ENCODE data around the gene ARHGAP44.
A peak's percentile ranks its signal among the peaks of the same experiment; 100 is the strongest.

Gene ARHGAP44

DNA sequence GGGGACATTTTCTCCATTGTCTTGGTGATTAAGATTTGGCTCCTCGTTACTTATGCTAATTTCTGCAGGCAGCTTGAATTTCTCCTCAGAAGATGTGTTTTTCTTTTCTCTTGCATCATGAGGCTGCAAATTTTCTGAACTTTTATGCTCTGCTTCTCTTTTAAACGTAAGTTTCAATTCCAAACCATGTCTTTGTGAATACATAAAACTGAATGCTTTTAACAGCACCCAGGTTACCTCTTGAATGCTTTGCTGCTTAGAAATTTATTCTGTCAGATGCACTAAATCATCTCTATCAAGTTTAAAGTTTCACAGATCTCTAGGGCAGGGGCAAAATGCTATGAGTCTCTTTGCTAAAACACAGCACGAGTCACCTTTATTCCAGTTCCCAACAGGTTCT lies 19.4 kb downstream of the ARHGAP44 start:
- TF ChIP-seq, protein P1, sequence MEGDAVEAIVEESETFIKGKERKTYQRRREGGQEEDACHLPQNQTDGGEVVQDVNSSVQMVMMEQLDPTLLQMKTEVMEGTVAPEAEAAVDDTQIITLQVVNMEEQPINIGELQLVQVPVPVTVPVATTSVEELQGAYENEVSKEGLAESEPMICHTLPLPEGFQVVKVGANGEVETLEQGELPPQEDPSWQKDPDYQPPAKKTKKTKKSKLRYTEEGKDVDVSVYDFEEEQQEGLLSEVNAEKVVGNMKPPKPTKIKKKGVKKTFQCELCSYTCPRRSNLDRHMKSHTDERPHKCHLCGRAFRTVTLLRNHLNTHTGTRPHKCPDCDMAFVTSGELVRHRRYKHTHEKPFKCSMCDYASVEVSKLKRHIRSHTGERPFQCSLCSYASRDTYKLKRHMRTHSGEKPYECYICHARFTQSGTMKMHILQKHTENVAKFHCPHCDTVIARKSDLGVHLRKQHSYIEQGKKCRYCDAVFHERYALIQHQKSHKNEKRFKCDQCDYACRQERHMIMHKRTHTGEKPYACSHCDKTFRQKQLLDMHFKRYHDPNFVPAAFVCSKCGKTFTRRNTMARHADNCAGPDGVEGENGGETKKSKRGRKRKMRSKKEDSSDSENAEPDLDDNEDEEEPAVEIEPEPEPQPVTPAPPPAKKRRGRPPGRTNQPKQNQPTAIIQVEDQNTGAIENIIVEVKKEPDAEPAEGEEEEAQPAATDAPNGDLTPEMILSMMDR (IDR thresholded peaks at IDR 0.05; ENCODE audit: unreplicated experiment in 3 of 3) = no peak
- H3K4me3 Mint-ChIP-seq = no peak overlapping the region
- H3K27ac Mint-ChIP-seq = no peak overlapping the region
- peaks cover 6% of the 10 kb centered on the region for H3K4me1 Mint-ChIP-seq
- no peaks in the 10 kb centered on the region for H3K27me3 Mint-ChIP-seq (ENCODE audit: low read depth)
- H3K9me3 Mint-ChIP-seq = peaks cover 23% of the 10 kb centered on the region
- H3K36me3 Mint-ChIP-seq (ENCODE audit: low read depth) = peaks cover 5% of the 10 kb centered on the region

DNA sequence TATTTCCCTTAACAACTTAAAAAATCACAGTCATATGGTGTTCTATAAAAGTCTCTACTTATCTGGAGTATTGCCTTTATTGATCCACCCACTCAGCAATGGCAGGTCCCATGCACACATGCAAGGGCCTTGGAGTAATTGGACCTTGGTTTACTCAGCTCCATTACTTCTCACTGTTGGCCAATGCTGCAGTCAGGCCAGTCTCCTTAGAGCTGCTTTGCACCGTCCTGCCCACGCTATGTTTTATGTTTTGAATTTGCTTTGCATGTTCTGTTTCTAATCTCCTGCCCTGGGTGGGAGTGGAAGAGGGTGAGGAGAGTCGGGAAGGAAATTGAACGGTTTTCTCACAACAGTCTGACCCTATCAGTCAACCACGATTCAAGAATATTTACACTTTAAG lies 23.6 kb downstream of the ARHGAP44 start:
- H3K4me3 Mint-ChIP-seq = peak overlapping the region in 1 of 3 experiments; percentile 0
- peaks cover 6% of the 10 kb centered on the region for H3K4me1 Mint-ChIP-seq
- no peaks in the 10 kb centered on the region for H3K27me3 Mint-ChIP-seq (ENCODE audit: low read depth)
- peaks cover 8% of the 10 kb centered on the region for H3K36me3 Mint-ChIP-seq (ENCODE audit: low read depth)
- H3K9me3 Mint-ChIP-seq = peaks cover 15% of the 10 kb centered on the region
- TF ChIP-seq, protein P1 (IDR thresholded peaks at IDR 0.05; ENCODE audit: unreplicated experiment in 3 of 3) = no peak
- peak overlapping the region; percentile 6 to 34 (median 32) for H3K27ac Mint-ChIP-seq

DNA sequence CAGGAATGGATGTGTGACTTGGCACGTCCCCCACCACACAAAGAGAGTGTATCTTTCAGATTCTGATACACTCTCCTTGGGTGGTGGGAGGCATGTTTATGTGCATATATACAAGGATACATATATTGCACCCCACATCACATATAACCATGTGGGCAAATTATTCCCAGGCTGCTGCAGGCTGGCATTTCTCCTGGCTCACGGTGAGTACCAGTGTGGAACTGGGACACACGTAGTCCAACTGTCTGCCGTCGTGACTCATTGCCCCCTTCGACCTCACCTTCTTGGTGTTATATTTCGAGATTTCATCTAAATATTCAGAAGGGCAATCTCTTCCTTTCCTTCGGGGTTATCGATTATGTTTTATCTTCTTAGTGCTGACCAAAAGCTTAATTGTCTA lies 24.4 kb downstream of the ARHGAP44 start:
- Mint-ChIP-seq H3K9me3 (peaks cover 14% of the 10 kb centered on the region), H3K27me3 (ENCODE audit: low read depth) (no peaks in the 10 kb centered on the region), H3K4me1 (peaks cover 6% of the 10 kb centered on the region), H3K4me3 (no peak overlapping the region), H3K36me3 (ENCODE audit: low read depth) (peaks cover 8% of the 10 kb centered on the region), H3K27ac (peak overlapping the region in 1 of 3 experiments; percentile 13)
- TF ChIP-seq, protein P1 (IDR thresholded peaks at IDR 0.05; ENCODE audit: unreplicated experiment in 3 of 3) = no peak

DNA sequence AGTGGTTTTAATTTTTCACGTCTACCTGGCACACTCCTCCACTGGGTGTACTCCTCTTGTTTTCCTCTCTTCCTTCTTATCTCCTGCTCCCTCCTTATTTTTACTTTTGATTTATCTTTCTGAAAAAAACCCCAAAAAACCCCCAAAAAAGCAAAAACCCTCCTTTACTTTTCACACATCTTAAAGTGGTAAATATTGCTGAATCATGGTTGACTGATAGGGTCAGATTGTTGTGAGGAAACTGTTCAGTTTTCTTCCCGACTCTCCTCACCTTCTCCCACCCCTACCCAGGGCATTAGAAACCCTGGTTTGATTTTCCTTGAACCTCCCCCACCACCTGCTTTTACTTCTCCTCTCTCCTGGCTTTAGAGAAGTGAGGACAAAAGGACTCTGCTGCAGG lies 25.4 kb downstream of the ARHGAP44 start:
- peaks cover 4% of the 10 kb centered on the region for H3K36me3 Mint-ChIP-seq (ENCODE audit: low read depth)
- H3K9me3 Mint-ChIP-seq = peaks cover 11% of the 10 kb centered on the region
- no peaks in the 10 kb centered on the region for H3K27me3 Mint-ChIP-seq (ENCODE audit: low read depth)
- TF ChIP-seq, protein P1 (IDR thresholded peaks at IDR 0.05; ENCODE audit: unreplicated experiment in 3 of 3) = no peak
- H3K4me1 Mint-ChIP-seq = peaks cover 6% of the 10 kb centered on the region
- H3K27ac Mint-ChIP-seq = no peak overlapping the region
- no peak overlapping the region for H3K4me3 Mint-ChIP-seq

DNA sequence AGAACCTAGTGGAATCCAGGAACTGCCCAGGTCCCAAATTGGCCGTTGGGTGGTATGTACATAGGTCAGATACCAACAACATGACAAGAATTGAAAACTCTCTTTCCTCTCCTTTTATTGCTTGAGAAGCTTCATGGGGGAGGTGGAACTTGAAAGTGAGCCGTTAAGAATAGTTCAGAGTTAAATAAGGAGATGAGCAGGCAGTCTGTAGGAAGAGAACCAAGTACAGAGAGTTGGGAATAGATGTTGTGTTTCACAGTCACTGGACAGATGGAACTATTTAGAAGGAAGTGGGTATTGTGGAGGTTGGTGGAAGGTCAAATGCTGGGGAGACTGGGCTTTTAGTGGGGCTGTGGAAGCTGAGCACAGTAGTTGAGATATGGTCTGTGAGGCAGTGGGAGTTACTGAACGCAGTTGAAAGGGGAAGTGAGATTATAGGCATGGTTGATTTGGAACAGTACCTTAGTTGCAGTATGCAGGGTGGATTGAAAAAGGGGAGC lies 26.4 kb downstream of the ARHGAP44 start:
- Mint-ChIP-seq H3K27ac (peak overlapping the region in 2 of 3 experiments; percentile 1 to 4), H3K36me3 (ENCODE audit: low read depth) (peaks cover 4% of the 10 kb centered on the region), H3K27me3 (ENCODE audit: low read depth) (no peaks in the 10 kb centered on the region), H3K4me3 (no peak overlapping the region), H3K4me1 (peaks cover 6% of the 10 kb centered on the region), H3K9me3 (peaks cover 12% of the 10 kb centered on the region)
- TF ChIP-seq, protein P1 (IDR thresholded peaks at IDR 0.05; ENCODE audit: unreplicated experiment in 3 of 3) = no peak

DNA sequence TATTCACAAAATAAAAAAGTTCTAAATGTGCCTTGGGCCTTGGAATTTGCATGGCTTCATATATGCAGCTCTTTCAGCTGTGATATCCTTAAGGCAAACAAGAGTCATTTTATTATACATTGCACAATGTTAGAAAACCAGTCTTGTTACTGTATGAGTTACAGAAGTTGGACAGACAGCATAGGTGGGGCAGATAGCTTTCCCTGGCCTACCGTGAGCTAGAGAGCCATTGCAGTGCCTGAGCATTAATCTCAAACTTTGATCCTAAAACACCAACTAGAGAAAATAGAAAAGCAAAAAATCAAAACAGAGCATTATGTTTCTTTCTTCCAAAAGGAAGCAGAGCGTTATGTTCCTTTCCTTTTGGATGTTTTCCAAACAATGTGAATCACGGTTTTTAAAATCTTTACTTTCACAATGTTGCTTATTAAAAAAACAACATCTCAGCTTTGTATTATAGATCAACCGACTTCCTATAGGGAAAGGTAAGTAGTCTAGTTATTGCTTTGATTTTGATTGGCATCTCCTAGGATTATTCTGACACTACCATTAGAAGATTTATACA lies 32.2 kb downstream of the ARHGAP44 start:
- Mint-ChIP-seq H3K4me1 (no peaks in the 10 kb centered on the region), H3K4me3 (no peak overlapping the region), H3K36me3 (ENCODE audit: low read depth) (peaks cover 4% of the 10 kb centered on the region), H3K27ac (peak overlapping the region in 1 of 3 experiments; percentile 40), H3K9me3 (peaks cover 12% of the 10 kb centered on the region), H3K27me3 (ENCODE audit: low read depth) (no peaks in the 10 kb centered on the region)
- TF ChIP-seq, protein P1 (IDR thresholded peaks at IDR 0.05; ENCODE audit: unreplicated experiment in 3 of 3) = no peak

Measured in nephron (organoid).